CMK (cell line): Measurements from ENCODE around the gene CDK16.
A peak's percentile ranks its signal among the peaks of the same experiment; 100 is the strongest.

ENCODE experiments used
- DNase-seq: peaks from one replicate; pipeline ENCODE4 v3.0.0-alpha.2; 2010; ENCODE audit warnings: low read depth

Gene CDK16

DNA sequence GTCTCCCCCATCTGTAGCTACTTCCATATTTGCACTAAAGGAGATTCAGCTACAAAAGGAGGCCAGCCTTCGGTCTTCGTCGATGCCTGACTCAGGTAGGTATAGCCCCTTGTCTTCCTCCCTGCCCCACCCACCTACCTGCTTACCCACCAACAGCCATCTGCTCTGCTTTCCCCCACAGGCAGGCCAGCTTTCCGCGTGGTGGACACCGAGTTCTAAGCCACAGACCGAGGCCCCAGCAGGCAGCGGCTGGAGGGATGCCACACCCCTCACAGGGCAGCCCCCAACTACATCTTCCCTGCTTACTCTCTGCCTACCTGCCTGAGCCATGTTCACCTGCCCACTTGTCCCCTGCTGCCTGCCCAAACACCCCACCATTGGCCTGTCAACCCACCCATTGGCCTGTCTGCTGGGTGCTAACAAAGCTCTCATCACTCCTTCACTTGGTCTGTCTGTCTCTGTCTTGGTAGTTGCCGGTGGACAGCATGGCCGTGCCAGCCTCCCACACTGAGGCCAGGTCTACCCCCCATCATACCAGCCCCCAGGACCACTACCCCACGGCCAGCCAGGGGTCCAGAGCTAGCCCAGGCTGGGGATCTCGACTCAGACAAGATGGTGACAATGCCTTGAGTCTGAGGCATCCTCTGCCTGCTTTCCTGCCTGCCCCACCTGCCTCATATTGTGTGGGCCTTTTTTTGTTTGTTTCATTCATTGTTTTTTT lies 10.2 kb downstream of the CDK16 start:
- DNase-seq, result no peak

DNA sequence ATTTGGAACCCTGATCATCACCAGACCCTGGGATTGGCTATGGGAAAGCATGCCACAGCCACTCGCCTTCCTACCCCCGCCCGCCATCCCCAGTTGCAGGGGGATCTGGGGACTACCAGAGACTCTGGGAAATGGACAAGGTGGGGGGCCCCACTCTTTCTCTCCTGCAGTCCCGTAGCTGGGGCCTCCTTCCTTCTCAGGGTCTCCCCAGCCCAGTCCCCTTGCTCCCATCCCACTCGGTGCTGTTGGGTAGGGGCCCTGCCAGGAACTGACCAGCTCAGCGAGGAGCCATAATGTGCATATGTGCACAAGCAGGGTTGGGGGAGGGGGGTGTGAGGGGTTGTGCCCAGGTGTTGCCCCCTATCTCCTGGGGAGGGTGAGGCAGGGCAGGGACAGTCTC lies 10.9 kb downstream of the CDK16 start:
- no peak for DNase-seq

DNA sequence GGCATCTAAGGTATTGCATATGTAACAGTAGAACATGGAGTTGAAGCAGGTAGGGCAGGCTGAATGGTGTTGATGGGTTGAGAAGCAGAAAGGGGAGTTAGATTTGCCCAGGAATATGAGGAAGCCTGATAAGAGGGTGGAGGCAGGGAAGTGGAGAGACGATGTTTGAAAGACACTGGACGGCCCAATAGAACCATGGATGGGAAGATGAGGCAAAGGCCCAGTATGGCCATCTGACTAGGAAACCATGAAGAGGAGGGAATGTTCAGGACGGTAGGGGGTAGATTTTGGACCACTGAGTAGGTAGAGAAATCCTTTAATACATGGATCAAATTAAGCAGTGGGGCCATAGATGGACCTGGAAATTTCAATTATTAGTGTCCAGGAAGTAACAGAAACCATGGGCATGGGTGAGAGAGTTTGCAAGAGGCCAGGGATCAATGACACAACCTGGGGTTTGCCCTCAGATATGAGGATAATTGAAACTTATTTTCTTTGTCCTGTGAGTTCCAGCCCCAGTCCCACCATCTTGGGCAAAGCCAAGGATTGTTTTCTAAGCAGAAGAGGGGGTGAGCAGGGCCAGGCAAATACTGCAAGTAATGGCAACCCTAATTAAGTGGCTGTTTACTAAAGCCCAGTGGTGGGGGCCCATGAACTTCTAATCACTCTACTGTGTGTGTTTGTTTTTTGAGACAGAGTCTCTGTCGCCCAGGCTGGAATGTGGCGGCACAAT lies 11.8 kb downstream of the CDK16 start:
- DNase-seq, result no peak

GRCh38 chrX:47231167-47231566 lies 12.7 kb downstream of the CDK16 start:
- no peak for DNase-seq

DNA sequence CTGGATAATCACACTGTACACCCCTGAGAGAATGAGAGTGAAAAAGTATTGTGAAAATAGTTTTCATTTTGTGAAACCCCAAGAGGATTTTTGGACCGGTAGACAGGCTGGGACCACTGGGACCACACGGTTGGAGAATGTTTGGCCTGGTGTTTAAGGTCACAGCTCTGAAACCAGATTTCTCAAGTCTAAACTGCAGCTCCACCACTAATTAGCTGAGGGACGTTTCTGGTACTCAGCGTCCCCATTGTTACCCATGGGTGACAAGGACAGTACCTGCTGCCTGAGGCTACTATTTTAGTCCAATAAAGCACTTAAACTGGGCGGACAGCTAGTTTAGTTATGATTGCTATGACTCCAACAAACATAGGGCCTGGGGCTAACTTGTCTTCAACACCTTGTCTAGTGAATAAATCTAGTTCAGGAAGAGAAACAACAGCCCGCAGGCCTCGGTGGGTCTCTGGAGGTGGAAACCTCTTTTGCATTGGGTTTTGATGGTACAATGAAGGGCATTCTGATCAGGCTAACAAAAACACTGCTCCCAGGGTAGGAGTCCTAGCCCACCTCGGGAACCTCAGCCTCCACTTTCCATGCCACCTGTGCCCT lies 13.8 kb downstream of the CDK16 start:
- no peak for DNase-seq

DNA sequence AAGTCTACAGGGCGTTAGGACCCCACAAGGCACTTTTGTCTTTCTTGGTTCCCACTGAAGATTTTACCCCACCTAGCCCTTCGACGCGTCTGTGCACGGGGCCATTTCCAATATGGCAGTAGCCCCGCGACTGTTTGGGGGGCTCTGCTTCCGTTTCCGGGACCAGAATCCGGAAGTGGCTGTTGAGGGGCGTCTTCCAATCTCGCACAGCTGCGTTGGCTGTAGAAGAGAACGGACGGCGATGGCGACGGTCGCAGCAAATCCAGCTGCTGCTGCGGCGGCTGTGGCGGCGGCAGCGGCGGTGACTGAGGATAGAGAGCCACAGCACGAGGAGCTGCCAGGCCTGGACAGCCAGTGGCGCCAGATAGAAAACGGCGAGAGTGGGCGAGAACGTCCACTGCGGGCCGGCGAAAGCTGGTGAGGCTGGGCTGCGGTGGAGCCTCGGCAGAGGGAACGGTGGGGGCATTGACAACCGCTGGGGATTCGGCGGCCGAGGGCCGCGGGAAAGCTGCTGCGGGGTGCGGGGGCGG lies 14.4 kb downstream of the CDK16 start, which contains the start of gene USP11:
TSS of gene USP11 (plus strand) at position 207 of the 530 bp plus-strand sequence. CDS start at position 242, 35 bp downstream.
- no peak for DNase-seq

DNA sequence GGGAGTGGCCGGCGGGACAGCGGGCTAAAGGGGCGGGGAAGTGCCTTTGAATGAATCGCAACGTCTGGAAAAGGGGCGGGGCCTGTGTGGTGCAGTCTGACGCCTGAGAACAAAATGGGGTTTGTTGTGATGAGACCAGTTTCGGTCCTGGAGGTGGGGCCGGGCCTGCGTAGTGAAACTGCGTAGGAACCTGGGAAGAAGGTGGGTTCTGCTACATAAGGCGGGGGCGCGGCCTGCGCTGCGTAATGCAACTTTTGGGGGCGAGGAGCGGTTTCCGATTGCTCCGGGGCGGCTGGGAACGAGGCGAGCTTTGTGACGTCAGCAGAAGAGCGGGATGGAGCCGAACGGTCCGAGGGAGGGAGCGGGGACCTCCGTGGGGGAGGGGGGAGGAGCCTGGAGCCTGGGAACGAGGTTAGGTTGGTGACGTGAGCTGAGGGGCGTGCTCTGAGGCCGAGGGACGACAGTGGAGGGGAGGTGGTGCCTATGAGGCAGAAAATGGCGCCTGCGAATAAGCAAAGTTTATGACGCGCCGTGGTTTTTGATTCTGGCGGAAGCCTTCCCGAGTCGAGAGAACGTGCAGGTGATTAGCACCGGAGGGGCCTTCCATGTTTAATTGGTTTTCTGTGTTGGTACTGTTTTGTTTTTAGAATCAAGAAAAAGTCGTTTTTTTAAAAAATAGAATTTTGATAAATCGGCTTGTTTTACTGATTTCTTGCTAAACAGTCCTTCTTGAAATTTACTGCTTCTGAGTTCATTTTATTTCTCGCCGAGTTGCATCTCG lies 15.0 kb downstream of the CDK16 start:
- peak; percentile 87 for DNase-seq

- DNase-seq, result no peak
These were observed 16.1 kb downstream of the CDK16 start for GRCh38 chrX:47234583-47234982.

DNA sequence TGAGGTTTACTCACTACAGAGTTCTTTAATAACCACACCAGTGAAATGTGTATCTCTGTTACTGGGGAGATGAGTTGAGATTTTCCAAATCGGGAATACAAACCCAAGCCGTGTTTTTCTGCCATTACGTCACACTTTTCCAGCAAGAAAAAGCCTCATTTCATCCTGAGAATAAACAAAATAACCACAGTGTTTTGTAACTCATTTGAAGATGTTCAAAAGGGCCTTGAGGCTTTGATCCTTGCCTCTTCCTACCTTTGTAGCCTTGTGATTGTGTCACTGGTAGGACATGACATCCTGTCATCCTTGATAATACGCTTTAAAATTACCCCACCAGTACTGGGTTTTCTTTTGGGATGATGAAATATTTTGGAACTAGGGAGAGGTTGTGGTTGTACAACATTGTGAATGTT lies 17.2 kb downstream of the CDK16 start:
- no peak for DNase-seq

- no peak for DNase-seq
These were observed 20.7 kb downstream of the CDK16 start for GRCh38 chrX:47239199-47239598.

DNA sequence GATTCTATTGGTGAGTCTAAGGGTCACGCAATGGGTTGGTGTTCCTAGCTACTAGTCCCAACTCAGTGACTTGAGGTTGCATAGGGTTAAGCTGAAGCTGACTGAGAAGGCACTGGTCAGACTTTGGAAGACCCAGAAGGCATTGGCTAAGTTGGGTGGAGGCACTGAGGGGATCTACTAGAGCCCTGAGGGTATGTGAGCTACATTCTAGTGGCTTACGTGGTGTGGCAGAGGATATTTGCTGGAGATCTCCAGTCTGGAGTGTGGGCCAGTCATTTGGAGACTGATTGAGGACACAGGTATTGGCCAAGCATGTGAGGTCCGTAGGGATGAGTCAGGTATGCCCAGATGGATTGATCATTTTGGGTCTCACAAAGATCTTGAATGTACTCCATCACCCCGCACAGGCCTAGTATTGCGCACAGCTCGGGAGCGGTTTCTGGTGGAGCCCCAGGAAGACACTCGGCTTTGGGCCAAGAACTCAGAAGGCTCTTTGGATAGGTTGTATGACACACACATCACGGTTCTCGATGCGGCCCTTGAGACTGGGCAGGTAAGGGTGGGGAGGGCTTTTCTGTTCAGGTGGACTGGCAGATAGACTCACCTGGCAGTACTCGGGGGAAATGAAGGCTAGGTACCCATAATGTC lies 21.5 kb downstream of the CDK16 start:
- no peak for DNase-seq

DNA sequence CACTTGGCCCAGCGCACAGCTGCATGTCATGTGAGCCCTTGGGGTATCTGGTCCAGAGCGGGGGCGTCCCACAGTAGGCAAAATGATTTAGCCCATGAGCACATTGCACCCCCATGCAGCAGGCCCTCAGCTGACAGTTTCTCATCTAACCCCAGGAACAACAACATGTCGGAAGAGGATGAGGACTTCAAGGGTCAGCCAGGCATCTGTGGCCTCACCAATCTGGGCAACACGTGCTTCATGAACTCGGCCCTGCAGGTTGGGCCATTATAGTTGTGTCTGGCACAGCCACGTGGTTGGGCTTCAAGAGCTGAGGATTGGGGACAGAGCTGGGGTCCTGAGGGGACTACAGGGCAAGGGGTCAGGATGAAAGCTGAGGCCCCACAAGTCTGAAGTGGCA lies 22.1 kb downstream of the CDK16 start:
- no peak for DNase-seq

GRCh38 chrX:47241201-47242011 lies 22.9 kb downstream of the CDK16 start:
- DNase-seq, result no peak

- DNase-seq, result no peak
These were observed 23.8 kb downstream of the CDK16 start for GRCh38 chrX:47242321-47242720.

GRCh38 chrX:47243351-47243750 lies 24.9 kb downstream of the CDK16 start:
- DNase-seq, result no peak

- no peak for DNase-seq
These were observed 26.2 kb downstream of the CDK16 start for GRCh38 chrX:47244676-47245075.

- no peak for DNase-seq
These were observed 26.7 kb downstream of the CDK16 start for GRCh38 chrX:47245156-47245555.

DNA sequence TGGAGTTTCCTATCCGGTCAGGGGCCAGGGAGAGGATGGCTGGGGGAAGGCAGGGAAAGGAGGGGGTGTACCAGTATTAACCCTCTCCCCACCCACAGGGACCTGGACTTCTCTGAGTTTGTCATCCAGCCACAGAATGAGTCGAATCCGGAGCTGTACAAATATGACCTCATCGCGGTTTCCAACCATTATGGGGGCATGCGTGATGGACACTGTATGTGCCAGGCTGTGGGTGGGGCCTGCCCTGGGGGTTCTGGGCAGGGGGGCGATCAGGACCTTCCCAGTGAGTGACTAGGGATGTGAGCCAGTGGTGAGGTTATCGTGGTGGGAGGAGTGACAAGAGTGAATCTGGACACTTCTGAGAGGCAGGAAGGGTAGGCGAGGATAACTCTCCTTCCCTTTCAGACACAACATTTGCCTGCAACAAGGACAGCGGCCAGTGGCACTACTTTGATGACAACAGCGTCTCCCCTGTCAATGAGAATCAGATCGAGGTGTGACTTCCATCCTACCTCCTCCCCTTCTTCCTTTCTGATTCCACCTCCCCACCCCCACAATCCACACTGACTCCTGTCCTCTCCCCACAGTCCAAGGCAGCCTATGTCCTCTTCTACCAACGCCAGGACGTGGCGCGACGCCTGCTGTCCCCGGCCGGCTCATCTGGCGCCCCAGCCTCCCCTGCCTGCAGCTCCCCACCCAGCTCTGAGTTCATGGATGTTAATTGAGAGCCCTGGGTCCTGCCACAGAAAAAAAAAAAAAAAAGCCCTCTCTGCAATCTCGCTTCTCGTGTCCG lies 28.9 kb downstream of the CDK16 start:
- DNase-seq, result no peak

DNA sequence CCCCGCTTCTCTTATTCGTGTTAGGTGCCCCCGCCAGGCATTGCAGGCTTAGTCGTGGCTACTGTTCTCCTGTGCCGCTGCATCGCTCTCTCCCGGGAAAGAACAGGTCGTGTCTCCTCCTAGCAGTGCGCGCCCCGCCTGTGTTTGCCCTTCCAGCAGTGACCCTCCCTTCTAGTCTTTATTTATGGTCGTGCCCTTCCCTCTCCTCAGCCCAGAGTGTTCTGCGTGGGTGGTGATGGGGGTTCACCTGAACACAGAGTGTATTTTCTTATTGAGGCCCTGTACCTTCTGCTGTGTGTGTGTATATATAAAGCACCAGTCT lies 29.5 kb downstream of the CDK16 start:
- DNase-seq, result no peak

GRCh38 chrX:47248576-47248975 lies 30.1 kb downstream of the CDK16 start:
- DNase-seq, result no peak
